Measurements from ENCODE around the gene CBX6.

DNA sequence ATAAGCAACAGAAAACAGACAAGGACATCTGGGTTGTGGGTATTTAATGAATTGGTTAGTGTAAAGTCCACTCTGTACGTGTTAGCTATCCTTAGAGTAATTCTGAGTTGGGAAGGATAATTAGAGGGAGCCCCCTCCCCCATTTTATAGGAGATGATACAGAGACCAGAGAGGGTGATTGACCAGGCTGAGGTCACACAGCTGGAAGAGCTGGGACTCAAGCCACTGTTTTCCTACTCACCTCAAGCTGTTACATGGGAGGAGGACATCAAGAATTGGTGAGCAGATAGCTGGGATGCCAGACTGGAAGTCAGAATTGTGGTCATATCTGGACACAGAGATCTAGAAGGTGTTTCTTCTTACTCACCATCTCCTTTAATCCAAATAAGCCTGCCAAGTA is 19.5 kb downstream of the CBX6 start:
- TF ChIP-seq EZH2 (IDR thresholded peaks at IDR 0.05; ENCODE audit: insufficient read depth, poor library complexity, severe bottlenecking) (no peak), EZH2phosphoT487 (IDR thresholded peaks at IDR 0.05; ENCODE audit: insufficient read depth, low read depth) (no peak)
